ENCODE data around the gene FKBP2.

Gene FKBP2

DNA sequence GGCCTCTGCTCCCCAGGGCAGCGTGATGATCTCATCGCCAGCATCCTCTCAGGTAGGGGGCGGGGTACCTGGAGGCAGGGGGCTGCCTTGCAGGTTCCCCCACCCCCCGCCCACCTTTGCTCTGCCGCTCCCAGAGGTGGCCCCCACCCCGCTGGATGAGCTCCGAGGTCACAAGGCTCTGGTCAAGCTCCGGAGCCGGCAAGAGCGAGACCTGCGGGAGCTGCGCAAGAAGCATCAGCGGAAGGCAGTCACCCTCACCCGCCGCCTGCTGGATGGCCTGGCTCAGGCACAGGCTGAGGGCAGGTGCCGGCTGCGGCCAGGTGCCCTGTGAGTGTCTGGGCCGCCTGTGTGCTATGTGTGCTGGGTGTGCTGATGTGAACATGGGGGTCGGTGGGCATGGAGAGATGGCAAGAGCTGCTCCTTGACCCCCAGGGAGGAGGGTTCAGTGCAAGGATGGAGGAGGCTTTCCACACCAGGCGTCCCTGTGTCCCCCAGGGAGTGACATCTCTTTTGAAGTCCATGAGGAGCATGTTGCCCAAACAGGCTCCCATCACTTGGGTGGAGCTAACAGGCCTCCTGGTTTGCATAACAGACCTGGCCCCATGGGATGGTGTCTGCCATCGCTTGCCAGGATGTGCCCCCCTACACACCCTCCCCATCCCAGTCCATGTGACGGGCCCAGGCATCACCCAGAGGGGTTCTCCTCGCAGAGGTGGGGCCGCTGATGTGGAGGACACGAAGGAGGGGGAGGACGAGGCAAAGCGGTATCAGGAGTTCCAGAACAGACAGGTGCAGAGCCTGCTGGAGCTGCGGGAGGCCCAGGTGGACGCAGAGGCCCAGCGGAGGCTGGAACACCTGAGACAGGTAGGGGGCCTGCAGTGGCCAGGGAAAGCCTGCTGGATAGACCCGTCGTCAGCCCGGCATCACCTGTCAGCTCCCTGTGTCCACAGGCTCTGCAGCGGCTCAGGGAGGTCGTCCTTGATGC is 24.6 kb downstream of the FKBP2 start:
- DNase-seq = no peak

DNA sequence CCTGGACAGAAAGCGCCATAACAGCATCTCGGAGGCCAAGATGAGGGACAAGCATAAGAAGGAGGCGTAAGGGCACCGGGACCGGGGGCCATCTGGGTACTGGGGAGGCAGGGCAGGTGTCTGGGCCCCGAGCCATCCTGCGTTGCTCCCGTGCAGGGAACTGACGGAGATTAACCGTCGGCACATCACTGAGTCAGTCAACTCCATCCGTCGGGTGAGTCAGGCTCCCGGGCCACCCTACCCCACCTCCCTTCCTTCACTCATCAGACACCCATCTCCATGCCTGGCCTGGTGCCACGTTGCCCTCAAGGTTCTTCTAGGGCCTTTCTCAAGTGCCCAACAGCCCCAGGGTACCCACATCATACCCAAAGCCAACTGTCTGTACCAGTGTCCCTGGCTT is 25.4 kb downstream of the FKBP2 start:
- no peak for DNase-seq

DNA sequence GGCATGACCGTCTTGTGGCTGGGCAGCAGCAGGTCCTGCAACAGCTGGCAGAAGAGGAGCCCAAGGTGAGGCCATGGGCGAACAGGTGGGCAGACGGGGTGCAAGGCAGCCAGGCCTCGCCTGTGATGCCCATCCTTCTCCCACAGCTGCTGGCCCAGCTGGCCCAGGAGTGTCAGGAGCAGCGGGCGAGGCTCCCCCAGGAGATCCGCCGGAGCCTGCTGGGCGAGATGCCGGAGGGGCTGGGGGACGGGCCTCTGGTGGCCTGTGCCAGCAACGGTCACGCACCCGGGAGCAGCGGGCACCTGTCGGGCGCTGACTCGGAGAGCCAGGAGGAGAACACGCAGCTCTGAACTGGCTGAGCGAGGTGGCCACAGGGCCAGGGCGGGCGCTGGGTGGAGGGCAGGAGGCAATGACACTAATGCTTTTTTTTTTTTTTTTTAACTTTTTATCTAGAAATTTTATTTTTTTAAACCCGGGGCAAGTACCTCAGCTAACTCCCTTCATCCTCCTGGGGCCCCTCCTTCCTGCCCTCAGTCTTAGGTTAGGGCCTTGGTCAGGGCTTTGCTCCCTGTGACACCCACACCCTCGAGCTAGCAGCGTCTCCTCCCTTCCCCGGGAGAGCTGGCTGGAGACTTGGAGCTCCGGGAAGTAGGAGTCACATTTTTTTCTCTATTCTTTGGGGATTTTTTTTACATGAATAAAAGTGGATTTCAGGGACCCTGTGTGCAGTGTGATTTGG is 26.5 kb downstream of the FKBP2 start:
- DNase-seq = no peak

- no peak for DNase-seq
Observed at GRCh38 chr11:64268025-64268892, 27.4 kb downstream of the FKBP2 start.

GRCh38 chr11:64268893-64269539 is 28.1 kb downstream of the FKBP2 start:
- peak; percentile 58 for DNase-seq

GRCh38 chr11:64269540-64270220 is 28.8 kb downstream of the FKBP2 start:
- peak; percentile 98 for DNase-seq

DNA sequence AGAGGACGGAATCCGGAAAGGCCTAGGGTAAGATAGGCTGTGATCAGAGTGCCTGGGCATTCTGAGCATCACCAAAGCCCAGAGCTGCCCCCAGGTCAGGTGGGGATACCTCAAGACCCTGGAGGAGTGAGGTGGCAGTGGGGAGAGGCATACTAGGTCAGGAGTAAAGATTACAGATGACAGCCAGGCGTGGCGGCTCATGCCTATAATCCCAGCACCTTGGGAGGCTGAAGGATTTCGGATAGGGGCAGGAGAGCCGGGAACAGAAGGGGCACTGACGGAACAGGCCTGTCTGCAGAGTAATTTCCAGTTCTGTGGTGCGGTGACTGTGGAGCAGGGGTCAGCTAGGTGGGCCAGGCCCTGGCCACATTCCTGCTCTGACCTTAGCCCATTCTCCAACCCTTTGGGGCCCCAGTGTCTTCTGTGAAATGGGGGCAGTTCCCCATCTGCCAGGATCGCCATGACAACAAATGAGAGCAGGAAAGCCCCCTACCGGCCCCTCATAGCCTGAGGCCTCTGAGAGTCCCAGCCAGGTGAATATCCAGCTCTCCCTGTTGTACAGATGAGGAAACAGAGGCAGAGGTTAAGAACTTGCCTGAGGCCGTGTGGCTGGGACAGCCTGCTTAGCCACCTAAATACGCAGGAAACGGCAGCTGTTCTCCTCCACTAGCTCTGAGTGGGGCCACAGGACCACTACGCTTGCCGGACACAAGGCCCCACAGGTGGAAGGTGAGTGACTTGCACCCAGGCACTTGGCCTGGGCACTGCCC is 34.3 kb downstream of the FKBP2 start:
- no peak for DNase-seq

GRCh38 chr11:64275841-64276240 is 34.9 kb downstream of the FKBP2 start:
- DNase-seq = no peak

DNA sequence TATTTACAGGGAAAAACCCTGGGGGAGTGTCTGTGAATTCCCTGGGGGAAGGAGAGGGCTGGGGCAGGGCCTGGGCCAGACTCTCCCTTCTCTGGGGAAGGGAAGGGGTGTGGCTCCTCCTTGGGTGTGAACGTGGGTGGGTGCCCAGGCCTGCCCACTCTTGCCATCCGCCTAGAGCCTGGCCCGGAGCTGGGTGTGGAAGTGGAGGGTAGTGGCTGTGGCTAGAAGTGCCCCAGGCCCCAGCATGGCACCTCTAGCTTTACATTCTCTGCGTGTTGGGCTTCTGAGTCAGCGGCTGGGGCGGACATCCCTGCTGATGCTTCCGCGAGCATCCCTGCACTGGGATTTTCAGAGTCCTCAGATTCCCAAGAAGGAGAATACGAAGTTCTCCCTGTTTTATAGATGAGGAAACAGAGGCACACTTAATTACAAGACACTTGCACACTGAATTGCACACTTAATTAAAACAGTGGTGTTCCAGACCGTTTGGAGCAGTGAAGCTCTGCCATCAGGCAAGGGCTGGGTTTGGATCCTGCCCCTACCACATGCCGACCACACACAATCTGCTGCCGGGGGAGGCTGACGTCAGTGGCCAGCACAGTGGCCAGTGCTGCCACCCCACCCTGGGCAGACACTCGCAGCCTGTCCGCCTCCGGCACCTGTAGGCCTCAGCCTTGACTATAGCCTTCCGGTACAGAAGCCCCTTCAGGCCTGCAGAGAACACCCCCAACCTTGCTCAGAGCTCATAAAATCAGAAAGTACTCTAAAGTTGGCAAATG is 35.9 kb downstream of the FKBP2 start:
- no peak for DNase-seq

- DNase-seq = no peak
Observed at GRCh38 chr11:64278576-64279190, 37.8 kb downstream of the FKBP2 start.

GRCh38 chr11:64281957-64282770 is 41.3 kb downstream of the FKBP2 start:
- DNase-seq = no peak

DNA sequence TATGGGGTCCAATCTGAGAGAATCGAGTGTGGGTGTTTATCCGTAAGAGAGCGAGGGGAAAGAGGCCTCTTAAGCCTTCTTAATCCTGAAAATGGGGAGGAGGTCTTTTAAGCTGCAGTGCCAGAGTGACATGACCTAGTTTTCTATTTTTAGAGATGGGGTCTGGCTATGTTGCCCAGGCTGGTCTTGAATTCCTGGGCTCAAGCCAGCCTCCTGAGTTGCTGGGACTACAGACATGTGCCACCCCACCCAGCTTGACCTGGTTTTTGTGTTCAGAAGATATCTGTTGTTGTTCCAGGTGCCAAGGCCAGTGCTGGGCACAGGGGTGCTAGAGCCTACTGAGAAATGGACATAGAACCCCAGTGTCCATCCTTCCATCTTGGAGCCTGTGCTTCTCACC is 42.2 kb downstream of the FKBP2 start:
- no peak for DNase-seq

GRCh38 chr11:64284048-64284961 is 43.4 kb downstream of the FKBP2 start, which contains the start of gene BAD:
TSS of gene BAD (minus strand) at chr11:64284665. CDS start at chr11:64284368, 297 bp downstream.
- peak; percentile 95 for DNase-seq

GRCh38 chr11:64284962-64285884 is 44.3 kb downstream of the FKBP2 start, which contains the start of gene GPR137:
TSS of gene GPR137 (plus strand) at chr11:64285848. CDS start at chr11:64286525, 677 bp downstream.
- DNase-seq = peak; percentile 91

GRCh38 chr11:64285885-64286800 is 45.2 kb downstream of the FKBP2 start:
- no peak for DNase-seq
